Dendritic cell treated with granulocyte-macrophage colony-stimulating factor and Interleukin-4, amounts not matched to agents 40 ng/mL and 50 ng/mL, for 4 days (primary cell): ENCODE measurements around the gene RNF14.
A peak's percentile ranks its signal among the peaks of the same experiment; 100 is the strongest.
"Not testable (repeated sequence)": the region's sequence is repeated elsewhere in the genome, so short reads cannot be mapped to it uniquely, and the experiment has no call there.

ENCODE experiments used
- H3K27ac Mint-ChIP-seq: one replicate; pipeline ENCODE4 v1.8.0; 2022; ENCODE audit warnings: mild to moderate bottlenecking, mixed read lengths
- H3K27me3 Mint-ChIP-seq: one replicate; pipeline ENCODE4 v1.8.0; 2022; ENCODE audit warnings: mild to moderate bottlenecking, mixed read lengths
- H3K36me3 Mint-ChIP-seq: one replicate; pipeline ENCODE4 v1.8.0; 2022; ENCODE audit warnings: low read depth, mixed read lengths
- H3K4me1 Mint-ChIP-seq: one replicate; pipeline ENCODE4 v1.8.0; 2022; ENCODE audit warnings: low read depth, mixed read lengths
- H3K4me3 Mint-ChIP-seq: one replicate; pipeline ENCODE4 v1.8.0; 2022; ENCODE audit warnings: mild to moderate bottlenecking, moderate library complexity, mixed read lengths
- H3K9me3 Mint-ChIP-seq: one replicate; pipeline ENCODE4 v1.8.0; 2022; ENCODE audit warnings: mixed read lengths
- intact Hi-C: fragments of 100-400 bp; cut with micrococcal nuclease; formaldehyde crosslinking; loops from one replicate; pipeline ENCODE4 v1.15.0; 2022

The RNF14 gene

GRCh38 chr5:142023836-142024235 is 54.9 kb downstream of the RNF14 start:
- intact Hi-C loops = no loop called here
- Mint-ChIP-seq H3K27ac (no peak overlapping the region), H3K4me3 (no peak overlapping the region), H3K9me3 (no peaks in the 10 kb centered on the region), H3K4me1 (peaks cover 26% of the 10 kb centered on the region), H3K27me3 (peaks cover 5% of the 10 kb centered on the region), H3K36me3 (peaks cover 6% of the 10 kb centered on the region)

DNA sequence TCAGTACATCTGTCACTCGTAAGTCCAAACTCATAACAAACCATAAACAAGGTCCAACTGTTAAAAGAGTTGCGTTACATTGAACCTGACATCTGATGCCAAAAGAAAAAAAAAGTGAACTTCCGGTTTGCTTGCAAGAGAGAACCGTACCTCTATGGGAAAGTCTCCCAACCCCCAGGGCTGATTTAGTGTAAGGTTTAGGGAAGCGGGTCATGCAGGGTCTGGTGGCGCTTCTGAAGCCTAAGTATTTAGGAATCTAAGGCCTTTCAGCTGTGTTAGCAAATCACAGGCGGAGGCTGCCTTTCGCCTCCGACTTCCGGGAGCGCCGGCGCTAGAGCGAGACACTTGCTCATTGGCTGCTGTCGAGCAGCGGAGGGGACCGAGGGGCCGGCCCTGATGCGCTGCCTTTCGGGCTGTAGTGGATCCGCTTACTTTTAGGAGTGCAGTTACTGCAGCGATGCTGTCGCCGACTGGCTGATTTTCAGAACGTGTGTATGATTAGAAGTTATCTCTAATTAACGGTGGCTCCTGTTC is 55.9 kb downstream of the RNF14 start:
- intact Hi-C loops = no loop called here
- H3K4me3 Mint-ChIP-seq = peak overlapping the region; percentile 60
- H3K27ac Mint-ChIP-seq = peak overlapping the region; percentile 87
- no peaks in the 10 kb centered on the region for H3K9me3 Mint-ChIP-seq
- H3K4me1 Mint-ChIP-seq = peaks cover 26% of the 10 kb centered on the region
- H3K36me3 Mint-ChIP-seq = peaks cover 6% of the 10 kb centered on the region
- peaks cover 6% of the 10 kb centered on the region for H3K27me3 Mint-ChIP-seq

DNA sequence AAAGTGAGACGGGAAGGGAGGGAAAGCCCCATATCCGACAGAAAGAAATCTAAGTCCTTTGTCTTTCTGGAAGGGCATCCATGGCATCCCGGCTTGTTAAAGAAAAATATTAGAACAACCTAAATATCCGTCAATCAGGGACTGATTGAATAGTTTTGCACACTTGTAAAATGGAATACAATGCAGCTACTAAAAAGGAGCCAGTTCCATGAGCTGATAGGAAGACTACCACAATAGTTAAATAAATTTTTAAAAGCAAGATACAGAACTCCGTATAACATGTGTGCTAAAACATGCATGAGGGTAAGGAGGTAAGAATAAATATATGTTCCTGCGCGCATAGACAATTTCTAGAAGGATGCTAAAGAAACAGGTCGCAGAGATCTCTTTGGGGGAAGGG is 56.7 kb downstream of the RNF14 start:
- Mint-ChIP-seq H3K4me3 (peak overlapping the region; percentile 60), H3K27me3 (peaks cover 12% of the 10 kb centered on the region), H3K27ac (peak overlapping the region; percentile 87), H3K4me1 (peaks cover 26% of the 10 kb centered on the region), H3K9me3 (no peaks in the 10 kb centered on the region), H3K36me3 (peaks cover under 1% of the 10 kb centered on the region)
- intact Hi-C loops = no loop called here

- intact Hi-C loops = no loop called here
- Mint-ChIP-seq H3K27ac (no peak overlapping the region), H3K9me3 (no peaks in the 10 kb centered on the region), H3K4me3 (no peak overlapping the region), H3K4me1 (peaks cover 25% of the 10 kb centered on the region), H3K27me3 (peaks cover 19% of the 10 kb centered on the region), H3K36me3 (no peaks in the 10 kb centered on the region)
Measured at GRCh38 chr5:142032150-142032549, 63.2 kb downstream of the RNF14 start.

- H3K27me3 Mint-ChIP-seq = peaks cover 22% of the 10 kb centered on the region
- peaks cover 27% of the 10 kb centered on the region for H3K4me1 Mint-ChIP-seq
- H3K9me3 Mint-ChIP-seq = no peaks in the 10 kb centered on the region
- intact Hi-C loops = no loop called here
- no peak overlapping the region for H3K4me3 Mint-ChIP-seq
- no peak overlapping the region for H3K27ac Mint-ChIP-seq
- no peaks in the 10 kb centered on the region for H3K36me3 Mint-ChIP-seq
Measured at GRCh38 chr5:142032747-142033631, 64.1 kb downstream of the RNF14 start.

- Mint-ChIP-seq H3K4me1 (peaks cover 27% of the 10 kb centered on the region), H3K27me3 (peaks cover 21% of the 10 kb centered on the region)
- H3K27ac Mint-ChIP-seq, H3K36me3 Mint-ChIP-seq, intact Hi-C loops, H3K4me3 Mint-ChIP-seq, H3K9me3 Mint-ChIP-seq: not testable (repeated sequence)
Measured at GRCh38 chr5:142033632-142034567, 65.0 kb downstream of the RNF14 start.

DNA sequence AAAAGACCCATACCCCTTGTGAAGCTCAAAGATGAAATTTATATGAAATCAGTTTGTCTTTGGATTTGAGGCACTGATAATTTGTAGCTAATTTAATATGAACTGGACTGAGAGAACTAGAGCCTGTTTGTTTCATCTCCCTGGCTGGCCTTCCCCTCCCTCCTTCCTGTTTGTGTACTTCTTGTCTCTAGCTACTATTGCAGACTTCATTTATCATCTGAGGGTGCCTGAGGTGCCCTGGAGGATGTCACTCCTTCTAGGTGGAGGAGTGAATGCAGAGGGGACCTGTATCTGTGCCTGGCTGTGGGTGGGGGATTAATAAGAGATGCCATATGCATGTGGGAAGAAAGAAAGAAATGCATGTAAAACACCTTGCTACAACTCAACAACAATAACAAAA is 66.1 kb downstream of the RNF14 start:
- intact Hi-C loops = no loop called here

DNA sequence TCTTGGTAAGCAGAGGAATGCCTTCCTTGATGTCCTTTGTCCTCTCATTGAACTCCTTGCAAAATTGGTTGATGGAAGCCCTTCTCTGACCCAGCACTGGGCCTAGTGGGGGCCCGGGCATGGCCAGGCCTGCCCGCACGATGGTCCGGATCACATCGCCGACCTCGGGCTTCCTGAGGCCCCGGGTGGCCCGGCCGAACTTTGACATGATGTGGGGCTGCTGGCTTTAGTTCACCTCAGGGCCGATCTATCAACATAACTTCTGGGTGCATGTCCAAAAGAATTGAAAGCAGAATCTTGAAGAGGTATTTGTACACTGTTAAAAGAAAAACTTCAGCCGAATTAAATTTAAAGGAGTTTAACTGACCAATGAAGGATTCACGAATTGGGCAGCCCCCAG is 68.0 kb downstream of the RNF14 start:
- Mint-ChIP-seq H3K4me1 (peaks cover 43% of the 10 kb centered on the region), H3K36me3 (no peaks in the 10 kb centered on the region), H3K4me3 (no peak overlapping the region), H3K9me3 (no peaks in the 10 kb centered on the region), H3K27me3 (peaks cover 9% of the 10 kb centered on the region), H3K27ac (peak overlapping the region; percentile 7)
- intact Hi-C loops = no loop called here

More for the DNA sequence above, 66.1 kb downstream of the RNF14 start:
- Mint-ChIP-seq H3K4me1 (peaks cover 37% of the 10 kb centered on the region), H3K27ac (no peak overlapping the region), H3K4me3 (no peak overlapping the region), H3K27me3 (peaks cover 18% of the 10 kb centered on the region), H3K9me3 (no peaks in the 10 kb centered on the region), H3K36me3 (no peaks in the 10 kb centered on the region)

- H3K4me3 Mint-ChIP-seq, H3K27me3 Mint-ChIP-seq, intact Hi-C loops, H3K36me3 Mint-ChIP-seq, H3K27ac Mint-ChIP-seq, H3K9me3 Mint-ChIP-seq: not testable (repeated sequence)
- H3K4me1 Mint-ChIP-seq = peaks cover 43% of the 10 kb centered on the region
Measured at GRCh38 chr5:142037599-142037998, 68.7 kb downstream of the RNF14 start.

- Mint-ChIP-seq H3K9me3 (no peaks in the 10 kb centered on the region), H3K36me3 (no peaks in the 10 kb centered on the region), H3K4me3 (no peak overlapping the region), H3K4me1 (peaks cover 40% of the 10 kb centered on the region), H3K27ac (peak overlapping the region; percentile 77), H3K27me3 (peaks cover 6% of the 10 kb centered on the region)
- intact Hi-C loops = no loop called here
Measured at GRCh38 chr5:142038735-142039134, 69.8 kb downstream of the RNF14 start.
